DMS114 treated with DMSO at 0.1 percent for 48 hours (cell line): ENCODE measurements around the gene RASAL3.
A peak's percentile ranks its signal among the peaks of the same experiment; 100 is the strongest.

Source experiments
- DNase-seq: peaks from one replicate; lab custom pipeline; 2025; ENCODE audit not compliant: unreplicated experiment; lab: John Stamatoyannopoulos, UW

Gene RASAL3

GRCh38 chr19:15436012-15436825, 28.1 kb downstream of the RASAL3 start:
- DNase-seq = no peak

- DNase-seq = no peak
These were observed 30.8 kb downstream of the RASAL3 start for GRCh38 chr19:15433519-15434069.

- DNase-seq = peak; percentile 77
These were observed 31.5 kb downstream of the RASAL3 start for GRCh38 chr19:15432629-15433518.

- no peak for DNase-seq
These were observed 32.3 kb downstream of the RASAL3 start for GRCh38 chr19:15432018-15432494.

- no peak for DNase-seq
These were observed 32.8 kb downstream of the RASAL3 start for GRCh38 chr19:15431396-15432017.

GRCh38 chr19:15430526-15431120, 33.7 kb downstream of the RASAL3 start:
- no peak for DNase-seq

GRCh38 chr19:15429825-15430467, 34.4 kb downstream of the RASAL3 start:
- DNase-seq = no peak

GRCh38 chr19:15428956-15429824, 35.2 kb downstream of the RASAL3 start:
- no peak for DNase-seq

GRCh38 chr19:15427991-15428471, 36.3 kb downstream of the RASAL3 start:
- DNase-seq = no peak

GRCh38 chr19:15427350-15427700, 37.0 kb downstream of the RASAL3 start:
- no peak for DNase-seq

- peak; percentile 40 for DNase-seq
These were observed 37.6 kb downstream of the RASAL3 start for GRCh38 chr19:15426485-15427349.

- no peak for DNase-seq
These were observed 38.9 kb downstream of the RASAL3 start for GRCh38 chr19:15425321-15425950.

GRCh38 chr19:15424692-15425272, 39.6 kb downstream of the RASAL3 start:
- DNase-seq = no peak

- DNase-seq = no peak
These were observed 40.2 kb downstream of the RASAL3 start for GRCh38 chr19:15424121-15424520.

GRCh38 chr19:15423130-15423529, 41.2 kb downstream of the RASAL3 start:
- DNase-seq = no peak

GRCh38 chr19:15422296-15423075, 41.9 kb downstream of the RASAL3 start:
- DNase-seq = no peak
